H1 (cell line): ENCODE results near the gene HTR3D. TPM values are rescaled to one million over a fixed set of nuclear protein-coding genes. Genes with fewer than 3 reads are reported as not detected.

Experiments
- ASH2L ChIP-seq: fragments of 200-600, 300-600 bp; sonication (generic); IDR thresholded peaks from one replicate; pipeline ENCODE4 v1.7.1; 2017; ENCODE audit warnings: low read length
- GTF2F1 ChIP-seq: IDR thresholded peaks from 2 replicates; pipeline ENCODE4 v1.6.1; 2012; ENCODE audit warnings: low read depth, low read length, improper control_type of control experiment, borderline replicate concordance
- HDAC6 ChIP-seq: IDR thresholded peaks from one replicate; pipeline ENCODE4 v1.7.1; 2012; ENCODE audit warnings: low read depth, mild to moderate bottlenecking, inconsistent platforms, low read length, moderate library complexity
- RXRA ChIP-seq: IDR thresholded peaks from 2 replicates; pipeline ENCODE4 v1.6.1; 2011; ENCODE audit warnings: low read depth, mild to moderate bottlenecking, low read length, moderate library complexity; ENCODE audit not compliant: insufficient read depth
- TAF7 ChIP-seq: optimal IDR thresholded peaks from 2 replicates; pipeline ENCODE3; 2011; ENCODE audit warnings: low read depth, mild to moderate bottlenecking, inconsistent platforms, low read length, moderate library complexity, borderline replicate concordance
- polyA plus RNA-seq, 7 experiments: library from polyadenylated mRNA; depleted of rRNA in 3 of 7; stranded (reverse) in 5 of 7; unstranded in 2 of 7; fragments of >200 nt in 5 of 7; fragments of 200-250 nt in 2 of 7; gene quantifications; 1 replicate in 5 of 7; 2 replicates in 1 of 7; 4 replicates in 1 of 7; pipeline versions ENCODE4 v1.2.1 to v1.2.3, GENCODE V29; 2011 to 2013; ENCODE audit warnings: missing spikeins in 2 of 7, mixed read lengths in 2 of 7
- total RNA-seq: library from RNA; stranded (reverse); fragmentation: NEBNext Ultra II Directional; extraction: Animal tissue kit (Norgen Biotek cat#: 25700); gene quantifications from 2 replicates; pipeline ENCODE4 v1.2.1, GENCODE V29; 2021
- TF ChIP-seq, protein P1 (sequence below): fragments of 300-600 bp; sonication (generic); IDR thresholded peaks from 2 replicates; pipeline ENCODE4 v1.7.1; 2012; ENCODE audit warnings: low read length, moderate library complexity, mild to moderate bottlenecking, inconsistent platforms; ENCODE audit not compliant: insufficient replicate concordance
- TF ChIP-seq, protein P2 (sequence below), 3 experiments: IDR thresholded peaks; 1 replicate in 2 of 3; 2 replicates in 1 of 3; pipeline versions ENCODE4 v1.5.1 to v1.6.1; 2011; ENCODE audit warnings: low read length in 3 of 3, mild to moderate bottlenecking in 3 of 3, inconsistent platforms in 2 of 3, low read depth in 1 of 3, moderate library complexity in 1 of 3; ENCODE audit not compliant: insufficient read depth in 1 of 3; ENCODE audit errors: control extremely low read depth in 1 of 3

The HTR3D gene
- total and polyA plus RNA-seq, 2 of the 8 experiments (the other 6 are each of a cell fraction or from before 2014, with no cell fraction given), result not detected

DNA sequence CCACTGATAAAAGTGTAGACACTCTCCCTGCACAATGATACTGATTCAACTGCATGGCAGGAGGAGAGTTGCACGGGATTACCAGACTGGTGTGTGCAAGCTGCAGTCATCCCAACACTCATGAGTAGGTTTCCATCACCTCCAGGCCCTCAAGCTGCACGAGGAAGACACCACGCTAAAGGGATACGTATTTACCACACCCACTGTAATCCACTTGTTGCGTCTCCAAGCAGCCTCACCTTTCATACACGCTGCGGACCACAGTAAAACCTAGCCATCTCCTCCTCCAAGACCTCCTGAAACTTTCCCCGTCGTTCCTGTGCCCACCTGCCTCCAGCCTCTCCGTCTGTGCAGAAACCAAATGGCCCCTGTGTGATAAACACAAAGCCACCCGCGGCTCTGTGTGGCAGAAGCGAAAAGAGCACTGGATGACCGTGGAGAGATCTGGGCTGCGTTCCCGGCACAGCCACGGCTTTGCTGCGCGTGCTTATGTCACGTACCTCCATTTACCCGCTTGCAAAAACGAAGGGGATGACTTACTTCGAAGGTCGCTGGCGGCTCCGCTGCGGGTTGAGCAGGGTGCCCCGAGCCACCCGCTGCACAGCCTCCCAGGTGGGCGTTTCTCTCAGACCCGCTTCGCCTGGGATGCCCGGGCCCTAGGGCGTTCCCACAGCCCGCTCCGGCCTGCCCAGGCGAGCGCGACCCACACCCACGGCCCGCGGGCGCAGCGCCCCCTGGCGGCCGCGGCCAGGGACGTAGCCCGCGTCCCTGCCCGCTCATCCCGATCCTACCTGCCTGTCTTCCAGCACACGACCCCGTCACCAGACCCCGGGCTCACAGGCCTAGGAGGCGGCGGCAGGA lies 14.5 kb upstream of the HTR3D start (continued):
- TF ChIP-seq GTF2F1 (no peak), RXRA (no peak), ASH2L (no peak), TAF7 (no peak), HDAC6 (no peak)
- TF ChIP-seq, protein P1, sequence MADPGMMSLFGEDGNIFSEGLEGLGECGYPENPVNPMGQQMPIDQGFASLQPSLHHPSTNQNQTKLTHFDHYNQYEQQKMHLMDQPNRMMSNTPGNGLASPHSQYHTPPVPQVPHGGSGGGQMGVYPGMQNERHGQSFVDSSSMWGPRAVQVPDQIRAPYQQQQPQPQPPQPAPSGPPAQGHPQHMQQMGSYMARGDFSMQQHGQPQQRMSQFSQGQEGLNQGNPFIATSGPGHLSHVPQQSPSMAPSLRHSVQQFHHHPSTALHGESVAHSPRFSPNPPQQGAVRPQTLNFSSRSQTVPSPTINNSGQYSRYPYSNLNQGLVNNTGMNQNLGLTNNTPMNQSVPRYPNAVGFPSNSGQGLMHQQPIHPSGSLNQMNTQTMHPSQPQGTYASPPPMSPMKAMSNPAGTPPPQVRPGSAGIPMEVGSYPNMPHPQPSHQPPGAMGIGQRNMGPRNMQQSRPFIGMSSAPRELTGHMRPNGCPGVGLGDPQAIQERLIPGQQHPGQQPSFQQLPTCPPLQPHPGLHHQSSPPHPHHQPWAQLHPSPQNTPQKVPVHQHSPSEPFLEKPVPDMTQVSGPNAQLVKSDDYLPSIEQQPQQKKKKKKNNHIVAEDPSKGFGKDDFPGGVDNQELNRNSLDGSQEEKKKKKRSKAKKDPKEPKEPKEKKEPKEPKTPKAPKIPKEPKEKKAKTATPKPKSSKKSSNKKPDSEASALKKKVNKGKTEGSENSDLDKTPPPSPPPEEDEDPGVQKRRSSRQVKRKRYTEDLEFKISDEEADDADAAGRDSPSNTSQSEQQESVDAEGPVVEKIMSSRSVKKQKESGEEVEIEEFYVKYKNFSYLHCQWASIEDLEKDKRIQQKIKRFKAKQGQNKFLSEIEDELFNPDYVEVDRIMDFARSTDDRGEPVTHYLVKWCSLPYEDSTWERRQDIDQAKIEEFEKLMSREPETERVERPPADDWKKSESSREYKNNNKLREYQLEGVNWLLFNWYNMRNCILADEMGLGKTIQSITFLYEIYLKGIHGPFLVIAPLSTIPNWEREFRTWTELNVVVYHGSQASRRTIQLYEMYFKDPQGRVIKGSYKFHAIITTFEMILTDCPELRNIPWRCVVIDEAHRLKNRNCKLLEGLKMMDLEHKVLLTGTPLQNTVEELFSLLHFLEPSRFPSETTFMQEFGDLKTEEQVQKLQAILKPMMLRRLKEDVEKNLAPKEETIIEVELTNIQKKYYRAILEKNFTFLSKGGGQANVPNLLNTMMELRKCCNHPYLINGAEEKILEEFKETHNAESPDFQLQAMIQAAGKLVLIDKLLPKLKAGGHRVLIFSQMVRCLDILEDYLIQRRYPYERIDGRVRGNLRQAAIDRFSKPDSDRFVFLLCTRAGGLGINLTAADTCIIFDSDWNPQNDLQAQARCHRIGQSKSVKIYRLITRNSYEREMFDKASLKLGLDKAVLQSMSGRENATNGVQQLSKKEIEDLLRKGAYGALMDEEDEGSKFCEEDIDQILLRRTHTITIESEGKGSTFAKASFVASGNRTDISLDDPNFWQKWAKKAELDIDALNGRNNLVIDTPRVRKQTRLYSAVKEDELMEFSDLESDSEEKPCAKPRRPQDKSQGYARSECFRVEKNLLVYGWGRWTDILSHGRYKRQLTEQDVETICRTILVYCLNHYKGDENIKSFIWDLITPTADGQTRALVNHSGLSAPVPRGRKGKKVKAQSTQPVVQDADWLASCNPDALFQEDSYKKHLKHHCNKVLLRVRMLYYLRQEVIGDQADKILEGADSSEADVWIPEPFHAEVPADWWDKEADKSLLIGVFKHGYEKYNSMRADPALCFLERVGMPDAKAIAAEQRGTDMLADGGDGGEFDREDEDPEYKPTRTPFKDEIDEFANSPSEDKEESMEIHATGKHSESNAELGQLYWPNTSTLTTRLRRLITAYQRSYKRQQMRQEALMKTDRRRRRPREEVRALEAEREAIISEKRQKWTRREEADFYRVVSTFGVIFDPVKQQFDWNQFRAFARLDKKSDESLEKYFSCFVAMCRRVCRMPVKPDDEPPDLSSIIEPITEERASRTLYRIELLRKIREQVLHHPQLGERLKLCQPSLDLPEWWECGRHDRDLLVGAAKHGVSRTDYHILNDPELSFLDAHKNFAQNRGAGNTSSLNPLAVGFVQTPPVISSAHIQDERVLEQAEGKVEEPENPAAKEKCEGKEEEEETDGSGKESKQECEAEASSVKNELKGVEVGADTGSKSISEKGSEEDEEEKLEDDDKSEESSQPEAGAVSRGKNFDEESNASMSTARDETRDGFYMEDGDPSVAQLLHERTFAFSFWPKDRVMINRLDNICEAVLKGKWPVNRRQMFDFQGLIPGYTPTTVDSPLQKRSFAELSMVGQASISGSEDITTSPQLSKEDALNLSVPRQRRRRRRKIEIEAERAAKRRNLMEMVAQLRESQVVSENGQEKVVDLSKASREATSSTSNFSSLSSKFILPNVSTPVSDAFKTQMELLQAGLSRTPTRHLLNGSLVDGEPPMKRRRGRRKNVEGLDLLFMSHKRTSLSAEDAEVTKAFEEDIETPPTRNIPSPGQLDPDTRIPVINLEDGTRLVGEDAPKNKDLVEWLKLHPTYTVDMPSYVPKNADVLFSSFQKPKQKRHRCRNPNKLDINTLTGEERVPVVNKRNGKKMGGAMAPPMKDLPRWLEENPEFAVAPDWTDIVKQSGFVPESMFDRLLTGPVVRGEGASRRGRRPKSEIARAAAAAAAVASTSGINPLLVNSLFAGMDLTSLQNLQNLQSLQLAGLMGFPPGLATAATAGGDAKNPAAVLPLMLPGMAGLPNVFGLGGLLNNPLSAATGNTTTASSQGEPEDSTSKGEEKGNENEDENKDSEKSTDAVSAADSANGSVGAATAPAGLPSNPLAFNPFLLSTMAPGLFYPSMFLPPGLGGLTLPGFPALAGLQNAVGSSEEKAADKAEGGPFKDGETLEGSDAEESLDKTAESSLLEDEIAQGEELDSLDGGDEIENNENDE, result no peak
- TF ChIP-seq, protein P2, sequence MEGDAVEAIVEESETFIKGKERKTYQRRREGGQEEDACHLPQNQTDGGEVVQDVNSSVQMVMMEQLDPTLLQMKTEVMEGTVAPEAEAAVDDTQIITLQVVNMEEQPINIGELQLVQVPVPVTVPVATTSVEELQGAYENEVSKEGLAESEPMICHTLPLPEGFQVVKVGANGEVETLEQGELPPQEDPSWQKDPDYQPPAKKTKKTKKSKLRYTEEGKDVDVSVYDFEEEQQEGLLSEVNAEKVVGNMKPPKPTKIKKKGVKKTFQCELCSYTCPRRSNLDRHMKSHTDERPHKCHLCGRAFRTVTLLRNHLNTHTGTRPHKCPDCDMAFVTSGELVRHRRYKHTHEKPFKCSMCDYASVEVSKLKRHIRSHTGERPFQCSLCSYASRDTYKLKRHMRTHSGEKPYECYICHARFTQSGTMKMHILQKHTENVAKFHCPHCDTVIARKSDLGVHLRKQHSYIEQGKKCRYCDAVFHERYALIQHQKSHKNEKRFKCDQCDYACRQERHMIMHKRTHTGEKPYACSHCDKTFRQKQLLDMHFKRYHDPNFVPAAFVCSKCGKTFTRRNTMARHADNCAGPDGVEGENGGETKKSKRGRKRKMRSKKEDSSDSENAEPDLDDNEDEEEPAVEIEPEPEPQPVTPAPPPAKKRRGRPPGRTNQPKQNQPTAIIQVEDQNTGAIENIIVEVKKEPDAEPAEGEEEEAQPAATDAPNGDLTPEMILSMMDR (IDR thresholded peaks at IDR 0.05; ENCODE audit: control extremely low read depth in 1 of 3, insufficient read depth in 1 of 3, low read depth in 1 of 3, low read length in 3 of 3), result peak; percentile 83 to 93 (median 83)
